ENCODE measurements around the gene EEIG1. TPM values are rescaled to one million over a fixed set of nuclear protein-coding genes. Genes with fewer than 3 reads are reported as not detected.

The EEIG1 gene
- total and polyA plus RNA-seq, 9 donors: 5.1 to 23.5 (median 16.0) TPM

DNA sequence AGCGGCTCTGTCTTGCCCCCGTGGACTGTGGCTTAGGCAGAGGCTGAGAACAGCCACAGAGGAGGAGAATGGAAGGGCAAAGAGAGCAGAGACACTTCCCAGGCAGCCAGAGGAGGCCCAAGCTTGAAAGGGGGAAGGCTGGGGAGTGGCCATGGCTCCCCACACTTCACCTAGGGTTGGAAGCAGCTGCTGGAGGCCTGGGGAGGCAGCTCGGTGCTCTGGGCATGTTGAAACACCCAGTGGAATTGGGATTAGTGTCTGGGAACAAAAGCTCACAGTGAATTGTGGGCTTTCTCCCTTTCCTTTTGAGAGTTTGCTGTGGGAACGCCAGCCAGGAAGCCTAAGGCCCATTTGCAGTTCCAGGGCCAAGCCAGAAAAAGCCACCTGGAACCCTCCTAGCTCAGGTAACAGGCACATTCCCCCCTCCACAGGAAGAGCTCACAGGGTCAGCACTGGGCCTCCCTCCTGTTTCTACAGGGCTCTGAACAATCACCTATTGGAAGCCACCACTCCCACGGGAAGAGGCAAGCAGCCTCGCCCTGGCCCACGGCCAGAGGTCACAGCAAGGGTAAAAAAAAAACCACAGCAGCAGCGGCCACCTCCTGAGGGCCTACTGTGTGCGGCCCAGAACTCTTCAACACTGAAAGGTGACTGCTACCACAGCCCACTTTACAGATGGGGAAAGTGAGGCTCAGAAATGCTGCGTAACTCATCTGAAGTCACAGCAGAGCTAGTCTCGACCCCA is 20.2 kb downstream of the EEIG1 start:
- peaks cover 2% of the 10 kb centered on the region for H3K9me3 ChIP-seq (replicated peaks; ENCODE audit: control insufficient read depth, low read depth, low read length)
- peak overlapping the region; percentile 40 for H3K27ac ChIP-seq (ENCODE audit: low read length)
- no peak for DNase-seq
- peaks cover 40% of the 10 kb centered on the region for H3K4me1 ChIP-seq (ENCODE audit: control insufficient read depth, insufficient read depth, low read length)
- no peak overlapping the region for H3K4me3 ChIP-seq (ENCODE audit: low read length)
- no peaks in the 10 kb centered on the region for H3K27me3 ChIP-seq (ENCODE audit: control insufficient read depth, insufficient read depth, low read length)
- H3K36me3 ChIP-seq (ENCODE audit: control insufficient read depth, insufficient read depth, low read length): no peaks in the 10 kb centered on the region
- 38% methylated on average over 9 of the region's 11 CpGs for WGBS (ENCODE audit: insufficient coverage)

- Histone ChIP-seq H3K27me3 (ENCODE audit: control insufficient read depth, insufficient read depth, low read length) (no peaks in the 10 kb centered on the region), H3K4me3 (ENCODE audit: low read length) (no peak overlapping the region), H3K36me3 (ENCODE audit: control insufficient read depth, insufficient read depth, low read length) (no peaks in the 10 kb centered on the region), H3K4me1 (ENCODE audit: control insufficient read depth, insufficient read depth, low read length) (peaks cover 41% of the 10 kb centered on the region), H3K27ac (ENCODE audit: low read length) (no peak overlapping the region), H3K9me3 (replicated peaks; ENCODE audit: control insufficient read depth, low read depth, low read length) (peaks cover 2% of the 10 kb centered on the region)
- 93% methylated on average over 2 of the region's 2 CpGs for WGBS (ENCODE audit: insufficient coverage)
- DNase-seq: no peak
These were observed 20.9 kb downstream of the EEIG1 start for GRCh38 chr9:127959841-127960409.

GRCh38 chr9:127959398-127959797 is 21.4 kb downstream of the EEIG1 start:
- Histone ChIP-seq H3K27ac (ENCODE audit: low read length) (no peak overlapping the region), H3K4me1 (ENCODE audit: control insufficient read depth, insufficient read depth, low read length) (peaks cover 41% of the 10 kb centered on the region), H3K9me3 (replicated peaks; ENCODE audit: control insufficient read depth, low read depth, low read length) (peaks cover 2% of the 10 kb centered on the region), H3K36me3 (ENCODE audit: control insufficient read depth, insufficient read depth, low read length) (no peaks in the 10 kb centered on the region), H3K4me3 (ENCODE audit: low read length) (no peak overlapping the region), H3K27me3 (ENCODE audit: control insufficient read depth, insufficient read depth, low read length) (no peaks in the 10 kb centered on the region)
- no peak for DNase-seq
- WGBS (ENCODE audit: insufficient coverage): no CpG with 5 or more reads among the region's 4 CpGs

- H3K27me3 ChIP-seq (ENCODE audit: control insufficient read depth, insufficient read depth, low read length): no peaks in the 10 kb centered on the region
- H3K36me3 ChIP-seq (ENCODE audit: control insufficient read depth, insufficient read depth, low read length): no peaks in the 10 kb centered on the region
- peaks cover 2% of the 10 kb centered on the region for H3K9me3 ChIP-seq (replicated peaks; ENCODE audit: control insufficient read depth, low read depth, low read length)
- no peak overlapping the region for H3K27ac ChIP-seq (ENCODE audit: low read length)
- WGBS (ENCODE audit: insufficient coverage): no CpG with 5 or more reads among the region's 1 CpG
- peaks cover 35% of the 10 kb centered on the region for H3K4me1 ChIP-seq (ENCODE audit: control insufficient read depth, insufficient read depth, low read length)
- H3K4me3 ChIP-seq (ENCODE audit: low read length): no peak overlapping the region
- no peak for DNase-seq
These were observed 22.1 kb downstream of the EEIG1 start for GRCh38 chr9:127958728-127959127.

DNA sequence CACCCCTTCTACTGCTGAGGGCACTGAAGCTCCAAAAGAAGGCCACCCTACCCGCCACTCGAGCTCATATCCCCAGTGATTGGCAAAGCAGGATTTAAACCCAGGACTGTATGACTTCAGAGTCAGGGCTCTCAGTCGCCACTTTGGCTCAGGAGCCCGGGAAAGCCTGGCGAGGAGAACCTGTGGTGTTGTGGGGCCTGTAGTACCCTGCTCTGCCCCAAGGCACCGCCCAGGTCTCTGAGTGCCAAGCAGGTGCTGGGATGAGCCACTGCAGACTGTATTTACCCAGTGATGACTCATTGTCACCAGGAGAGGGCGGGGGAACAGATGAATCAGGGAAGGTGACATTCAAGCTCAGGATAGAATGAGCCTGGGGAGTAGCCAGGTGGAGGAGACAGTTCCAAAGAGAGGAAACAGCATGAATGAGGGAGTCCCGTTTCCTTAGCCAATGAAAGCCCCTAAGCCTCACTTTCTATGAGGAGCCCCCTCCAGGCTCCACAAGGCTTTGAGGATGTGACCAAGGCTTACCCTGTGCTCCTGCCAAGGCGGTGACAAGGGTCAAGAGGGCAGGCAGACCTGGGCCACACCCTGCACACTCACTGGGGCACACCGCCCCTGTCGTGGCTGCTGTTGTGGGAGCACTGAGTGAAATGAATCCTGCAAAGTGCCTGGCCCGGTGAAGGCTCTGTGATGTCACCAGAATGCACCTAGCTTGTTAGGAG is 25.3 kb downstream of the EEIG1 start:
- WGBS (ENCODE audit: insufficient coverage): 60% methylated on average over 11 of the region's 12 CpGs
- Histone ChIP-seq H3K9me3 (replicated peaks; ENCODE audit: control insufficient read depth, low read depth, low read length) (peaks cover 2% of the 10 kb centered on the region), H3K27ac (ENCODE audit: low read length) (peak overlapping the region; percentile 51), H3K4me3 (ENCODE audit: low read length) (no peak overlapping the region), H3K36me3 (ENCODE audit: control insufficient read depth, insufficient read depth, low read length) (no peaks in the 10 kb centered on the region), H3K4me1 (ENCODE audit: control insufficient read depth, insufficient read depth, low read length) (peaks cover 24% of the 10 kb centered on the region), H3K27me3 (ENCODE audit: control insufficient read depth, insufficient read depth, low read length) (no peaks in the 10 kb centered on the region)
- peak; percentile 73 for DNase-seq

- Histone ChIP-seq H3K4me3 (ENCODE audit: low read length) (no peak overlapping the region), H3K27ac (ENCODE audit: low read length) (peak overlapping the region; percentile 51), H3K4me1 (ENCODE audit: control insufficient read depth, insufficient read depth, low read length) (peaks cover 24% of the 10 kb centered on the region), H3K27me3 (ENCODE audit: control insufficient read depth, insufficient read depth, low read length) (no peaks in the 10 kb centered on the region), H3K9me3 (replicated peaks; ENCODE audit: control insufficient read depth, low read depth, low read length) (peaks cover 2% of the 10 kb centered on the region), H3K36me3 (ENCODE audit: control insufficient read depth, insufficient read depth, low read length) (peaks cover 6% of the 10 kb centered on the region)
- DNase-seq: no peak
- WGBS (ENCODE audit: insufficient coverage): 65% methylated on average over 6 of the region's 13 CpGs
These were observed 25.9 kb downstream of the EEIG1 start for GRCh38 chr9:127954831-127955293.

GRCh38 chr9:127953768-127954505 is 26.9 kb downstream of the EEIG1 start:
- peaks cover 30% of the 10 kb centered on the region for H3K4me1 ChIP-seq (ENCODE audit: control insufficient read depth, insufficient read depth, low read length)
- no peaks in the 10 kb centered on the region for H3K27me3 ChIP-seq (ENCODE audit: control insufficient read depth, insufficient read depth, low read length)
- no peak for DNase-seq
- no peak overlapping the region for H3K27ac ChIP-seq (ENCODE audit: low read length)
- 91% methylated on average over 9 of the region's 17 CpGs for WGBS (ENCODE audit: insufficient coverage)
- H3K4me3 ChIP-seq (ENCODE audit: low read length): no peak overlapping the region
- H3K36me3 ChIP-seq (ENCODE audit: control insufficient read depth, insufficient read depth, low read length): peaks cover 12% of the 10 kb centered on the region
- peaks cover 2% of the 10 kb centered on the region for H3K9me3 ChIP-seq (replicated peaks; ENCODE audit: control insufficient read depth, low read depth, low read length)

DNA sequence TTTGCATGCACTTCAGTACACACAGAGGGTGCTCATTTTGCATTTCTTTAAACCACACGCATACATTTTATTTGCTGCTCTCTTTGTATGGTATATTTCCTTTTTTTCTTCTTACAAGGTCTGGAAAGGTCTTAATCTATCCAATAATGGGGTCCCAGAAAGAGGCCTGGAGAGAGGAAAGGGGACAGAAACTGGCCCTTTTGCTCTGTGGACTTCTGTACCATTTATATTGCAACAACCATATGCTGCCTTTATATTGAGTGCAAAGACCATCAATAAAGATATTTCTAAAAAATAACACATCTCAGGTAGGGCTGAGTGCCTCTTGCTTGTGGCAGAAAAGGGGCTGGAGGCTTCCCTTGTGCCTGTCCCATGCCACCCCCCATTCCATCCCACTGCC is 27.6 kb downstream of the EEIG1 start:
- no peak overlapping the region for H3K27ac ChIP-seq (ENCODE audit: low read length)
- no peaks in the 10 kb centered on the region for H3K27me3 ChIP-seq (ENCODE audit: control insufficient read depth, insufficient read depth, low read length)
- no peak for DNase-seq
- H3K4me1 ChIP-seq (ENCODE audit: control insufficient read depth, insufficient read depth, low read length): peaks cover 30% of the 10 kb centered on the region
- no CpG with 5 or more reads among the region's 1 CpG for WGBS (ENCODE audit: insufficient coverage)
- no peak overlapping the region for H3K4me3 ChIP-seq (ENCODE audit: low read length)
- H3K9me3 ChIP-seq (replicated peaks; ENCODE audit: control insufficient read depth, low read depth, low read length): peaks cover 2% of the 10 kb centered on the region
- H3K36me3 ChIP-seq (ENCODE audit: control insufficient read depth, insufficient read depth, low read length): peaks cover 12% of the 10 kb centered on the region

DNA sequence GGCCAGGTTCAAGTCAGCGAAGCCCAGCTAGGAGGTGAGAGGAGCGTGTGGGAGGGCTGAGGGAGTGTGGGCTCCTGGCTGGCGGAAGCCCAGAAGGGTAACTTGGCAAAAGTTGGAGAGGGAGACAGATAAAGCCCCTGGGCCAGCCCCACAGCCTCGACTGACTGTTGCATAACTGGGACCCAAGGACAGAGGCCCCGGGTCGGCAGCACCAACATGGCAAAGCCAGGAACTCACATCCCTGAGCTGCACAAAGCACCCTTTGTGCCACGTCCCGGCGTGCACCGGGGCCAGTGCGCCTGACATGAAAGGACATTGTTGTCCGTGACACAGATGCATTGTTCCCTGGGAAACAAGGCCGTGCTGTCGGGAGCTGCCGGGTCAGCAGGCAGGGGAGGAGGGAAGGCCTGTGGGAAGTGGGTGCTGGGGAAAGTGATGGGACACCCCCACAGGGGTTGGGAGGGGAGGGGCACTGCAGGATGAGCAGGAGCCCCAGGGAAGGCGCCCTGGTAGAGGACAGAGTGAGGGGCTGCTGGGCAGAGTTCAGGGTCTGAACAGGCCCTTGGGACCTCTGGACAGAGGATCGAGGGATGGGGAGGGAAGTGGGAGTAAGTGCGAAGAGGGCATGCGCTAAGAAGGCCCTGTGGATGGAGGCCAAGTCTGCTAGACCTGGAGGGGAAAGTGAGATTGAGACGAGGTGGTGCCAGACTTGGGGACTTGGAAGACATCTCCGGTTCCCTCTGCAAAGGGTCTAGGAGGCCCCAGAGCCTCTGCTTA is 30.1 kb downstream of the EEIG1 start:
- peaks cover 42% of the 10 kb centered on the region for H3K4me1 ChIP-seq (ENCODE audit: control insufficient read depth, insufficient read depth, low read length)

More for the DNA sequence above, 30.1 kb downstream of the EEIG1 start:
- H3K4me3 ChIP-seq (ENCODE audit: low read length): no peak overlapping the region
- H3K27ac ChIP-seq (ENCODE audit: low read length): no peak overlapping the region
- DNase-seq: no peak
- 73% methylated on average over 19 of the region's 21 CpGs for WGBS (ENCODE audit: insufficient coverage)
- H3K36me3 ChIP-seq (ENCODE audit: control insufficient read depth, insufficient read depth, low read length): peaks cover 27% of the 10 kb centered on the region
- H3K9me3 ChIP-seq (replicated peaks; ENCODE audit: control insufficient read depth, low read depth, low read length): no peaks in the 10 kb centered on the region
- H3K27me3 ChIP-seq (ENCODE audit: control insufficient read depth, insufficient read depth, low read length): no peaks in the 10 kb centered on the region
